Adrenal gland (tissue), 12 donors: Measurements from ENCODE around the gene GMFB. TPM values are rescaled to one million over a fixed set of nuclear protein-coding genes. Genes with fewer than 3 reads are reported as not detected.

Experiments used
- DNase-seq, 7 donors: peaks; one replicate each; pipeline ENCODE4 v3.0.0-alpha.2; 2019 to 2020
- H3K27ac ChIP-seq, 5 donors: fragments of 200-600 bp; sonication (generic) in 4 of 5; 1 replicate in 3 of 5; 2 replicates in 2 of 5; pipeline versions ENCODE4 v1.5.1 to v1.8.0; 2016 to 2020; ENCODE audit warnings: mild to moderate bottlenecking in 1 of 5
- H3K27me3 ChIP-seq: fragments of 200-600 bp; 2 replicates; pipeline ENCODE4 v1.8.0; 2021
- H3K36me3 ChIP-seq, 2 donors: fragments of 200-600 bp; replicated peaks in 1 of 2; 1 replicate in 1 of 2; 2 replicates in 1 of 2; pipeline versions ENCODE4 v1.5.1 to v1.8.0; 2018 to 2022
- H3K4me1 ChIP-seq, 2 donors: fragments of 200-600 bp; replicated peaks in 1 of 2; 1 replicate in 1 of 2; 2 replicates in 1 of 2; pipeline versions ENCODE4 v1.5.1 to v1.8.0; 2018 to 2021
- H3K4me3 ChIP-seq, 4 donors: fragments of 200-600 bp; sonication (generic) in 3 of 4; one replicate each; pipeline ENCODE4 v1.5.1; 2016 to 2018
- H3K9me3 ChIP-seq, 3 donors: fragments of 200-600 bp; sonication (generic) in 1 of 3; replicated peaks in 1 of 3; 1 replicate in 2 of 3; 2 replicates in 1 of 3; pipeline versions ENCODE4 v1.5.1 to v1.8.0; 2016 to 2021
- POLR2A ChIP-seq, 2 donors: fragments of 450-650 bp; IDR thresholded peaks; one replicate each; pipeline ENCODE4 v1.6.1; 2017; ENCODE audit warnings: antibody characterized with exemption in 2 of 2, mild to moderate bottlenecking in 2 of 2, moderate library complexity in 1 of 2
- WGBS, 4 donors: extraction: QIAGEN DNeasy Blood & Tissue Kit in 2 of 4; methylation state at CpG; one replicate each; pipeline versions ENCODE4 v1.1.5 to v1.1.7; 2013 to 2017; 5-methylcytosine and 5-hydroxymethylcytosine counted together
- intact Hi-C, 2 donors: fragments of 100-400 bp; cut with DNase I; formaldehyde crosslinking; loops; one replicate each; pipeline versions ENCODE4 v1.14.1 to v1.15.0; 2022 to 2023
- polyA plus RNA-seq, 3 donors: library from polyadenylated mRNA; stranded (reverse); fragments of 200-250 nt in 2 of 3; fragments of 350-450 nt in 1 of 3; fragmentation: Illumina TruSeq in 1 of 3; extraction: RNeasy Lipid Tissue Mini Kit (QIAGEN cat#74804) in 1 of 3; gene quantifications; one replicate each; pipeline ENCODE4 v1.2.3, GENCODE V29; 2013 to 2014
- total RNA-seq, 9 donors: library from RNA; depleted of rRNA in 4 of 9; stranded (reverse); fragments of >200 nt in 4 of 9; fragments of 120-200 nt in 1 of 9; fragmentation: NEBNext Ultra II Directional in 1 of 9; extraction: Animal tissue kit (Norgen Biotek cat#: 25700) in 1 of 9; gene quantifications; one replicate each; pipeline versions ENCODE4 v1.1.0 to v1.2.4, GENCODE V29; 2013 to 2023
- TF ChIP-seq, protein P1 (sequence below), 6 experiments: fragments of 450-650 bp in 4 of 6; fragments of 200-600 bp in 2 of 6; sonication (generic) in 1 of 6; IDR thresholded peaks; 1 replicate in 5 of 6; 2 replicates in 1 of 6; pipeline versions ENCODE4 v1.5.1 to v1.8.0; 2016 to 2021; ENCODE audit warnings: antibody characterized with exemption in 6 of 6, mild to moderate bottlenecking in 2 of 6, moderate library complexity in 1 of 6
- donor health status: healthy with polysubstance abuse.
- donor health status: Bipolar disorder and iron deficiency.
- donor health status: DM: yes; HTN: yes; CAD: no.
- donor health status: DM: no; HTN: no; CAD: no.
- donor health status: DM: no; HTN: no; CAD: no.
- donor health status: DM: yes; HTN: yes; CAD: no.

Gene GMFB
- total and polyA plus RNA-seq, 12 donors, result 8.2 to 66.3 (median 45.5) TPM

- peaks cover 0 to 12% of the 10 kb centered on the region in 2 donors for H3K4me1 ChIP-seq
- 22 to 31% (median 28%) methylated on average over 1 of the region's 1 CpG for WGBS, 4 donors
- intact Hi-C loops, result no loop called here
- H3K9me3 ChIP-seq, result no peaks in the 10 kb centered on the region
- peak; percentile 37 to 72 (median 58) for DNase-seq
- TF ChIP-seq, protein P1, sequence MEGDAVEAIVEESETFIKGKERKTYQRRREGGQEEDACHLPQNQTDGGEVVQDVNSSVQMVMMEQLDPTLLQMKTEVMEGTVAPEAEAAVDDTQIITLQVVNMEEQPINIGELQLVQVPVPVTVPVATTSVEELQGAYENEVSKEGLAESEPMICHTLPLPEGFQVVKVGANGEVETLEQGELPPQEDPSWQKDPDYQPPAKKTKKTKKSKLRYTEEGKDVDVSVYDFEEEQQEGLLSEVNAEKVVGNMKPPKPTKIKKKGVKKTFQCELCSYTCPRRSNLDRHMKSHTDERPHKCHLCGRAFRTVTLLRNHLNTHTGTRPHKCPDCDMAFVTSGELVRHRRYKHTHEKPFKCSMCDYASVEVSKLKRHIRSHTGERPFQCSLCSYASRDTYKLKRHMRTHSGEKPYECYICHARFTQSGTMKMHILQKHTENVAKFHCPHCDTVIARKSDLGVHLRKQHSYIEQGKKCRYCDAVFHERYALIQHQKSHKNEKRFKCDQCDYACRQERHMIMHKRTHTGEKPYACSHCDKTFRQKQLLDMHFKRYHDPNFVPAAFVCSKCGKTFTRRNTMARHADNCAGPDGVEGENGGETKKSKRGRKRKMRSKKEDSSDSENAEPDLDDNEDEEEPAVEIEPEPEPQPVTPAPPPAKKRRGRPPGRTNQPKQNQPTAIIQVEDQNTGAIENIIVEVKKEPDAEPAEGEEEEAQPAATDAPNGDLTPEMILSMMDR (IDR thresholded peaks at IDR 0.05), result no peak
- TF ChIP-seq POLR2A (IDR thresholded peaks at IDR 0.05), result no peak
- H3K27me3 ChIP-seq, result no peaks in the 10 kb centered on the region
- H3K27ac ChIP-seq, result no peak overlapping the region
- no peak overlapping the region for H3K4me3 ChIP-seq
- H3K36me3 ChIP-seq, result peaks cover 0 to 4% of the 10 kb centered on the region in 2 donors
These were observed 41.0 kb upstream of the GMFB start for GRCh38 chr14:54529811-54530210.

DNA sequence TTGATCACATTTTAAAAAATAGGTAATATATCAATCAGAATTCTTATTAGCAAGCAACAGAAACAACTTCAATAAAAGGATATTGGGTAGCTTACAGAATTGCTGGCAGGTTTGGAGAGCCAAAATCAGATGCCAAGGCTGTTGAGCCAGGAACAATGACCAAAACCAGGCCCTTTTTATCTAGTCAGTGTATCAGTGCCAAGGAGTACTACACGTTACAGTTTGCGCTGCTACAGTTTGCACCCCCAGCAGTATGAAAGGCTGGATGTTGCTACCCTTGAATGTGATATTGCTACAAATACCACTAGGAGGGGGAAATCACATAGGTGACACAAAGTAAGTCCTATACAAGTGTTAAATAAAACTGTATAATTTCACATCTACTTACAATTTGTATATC, 40.2 kb upstream of the GMFB start:
- TF ChIP-seq, protein P1 (IDR thresholded peaks at IDR 0.05), result no peak
- no peak for TF ChIP-seq POLR2A (IDR thresholded peaks at IDR 0.05)
- intact Hi-C loops, result no loop called here
- H3K27ac ChIP-seq, result no peak overlapping the region
- no peak for DNase-seq
- no peaks in the 10 kb centered on the region for H3K27me3 ChIP-seq
- WGBS, 4 donors, result 54 to 83% (median 62%) methylated on average over 2 of the region's 2 CpGs
- no peak overlapping the region for H3K4me3 ChIP-seq
- peaks cover 0 to 11% of the 10 kb centered on the region in 2 donors for H3K36me3 ChIP-seq
- H3K9me3 ChIP-seq, result no peaks in the 10 kb centered on the region
- peaks cover 0 to 12% of the 10 kb centered on the region in 2 donors for H3K4me1 ChIP-seq

GRCh38 chr14:54524410-54524809, 35.6 kb upstream of the GMFB start:
- H3K4me3 ChIP-seq, result no peak overlapping the region
- no peak for DNase-seq
- intact Hi-C loops, result no loop called here
- no peaks in the 10 kb centered on the region for H3K9me3 ChIP-seq
- H3K27ac ChIP-seq, result no peak overlapping the region
- H3K27me3 ChIP-seq, result no peaks in the 10 kb centered on the region
- peaks cover 0 to 2% of the 10 kb centered on the region in 2 donors for H3K4me1 ChIP-seq
- WGBS, 4 donors, result 92 to 97% (median 93%) methylated on average over 4 of the region's 4 CpGs
- H3K36me3 ChIP-seq, result peaks cover 0 to 27% of the 10 kb centered on the region in 2 donors
- no peak for TF ChIP-seq POLR2A (IDR thresholded peaks at IDR 0.05)
- TF ChIP-seq, protein P1 (IDR thresholded peaks at IDR 0.05), result no peak

- Histone ChIP-seq H3K36me3 (no peaks in the 10 kb centered on the region), H3K4me1 (peaks cover 6 to 21% of the 10 kb centered on the region in 2 donors), H3K4me3 (no peak overlapping the region), H3K27me3 (no peaks in the 10 kb centered on the region), H3K9me3 (peaks cover 0 to 10% (median 6%) of the 10 kb centered on the region in 3 donors), H3K27ac (no peak overlapping the region)
- no peak for TF ChIP-seq POLR2A (IDR thresholded peaks at IDR 0.05)
- TF ChIP-seq, protein P1 (IDR thresholded peaks at IDR 0.05), result no peak
- WGBS, 4 donors, result 93 to 100% (median 98%) methylated on average over 1 of the region's 1 CpG
- intact Hi-C loops, result no loop called here
- no peak for DNase-seq
These were observed 27.9 kb upstream of the GMFB start for GRCh38 chr14:54516709-54517108.
